Small intestine (tissue), 7 donors: ENCODE measurements around the gene TSG101. TPM values are rescaled to one million over a fixed set of nuclear protein-coding genes. Genes with fewer than 3 reads are reported as not detected.
A peak's percentile ranks its signal among the peaks of the same experiment; 100 is the strongest.

Experiments
- DNase-seq, 2 donors: peaks; one replicate each; pipeline versions ENCODE4 v3.0.0 to v3.0.0-alpha.2; 2013
- FAIRE-seq: peaks from 2 replicates; lab custom pipeline; 2012; peaks lifted over from hg19 to GRCh38; lab: Jason Lieb, UNC
- H3K27ac ChIP-seq, 3 donors: one replicate each; pipeline ENCODE4 v1.5.1; 2013; ENCODE audit warnings: low read length in 2 of 3, mild to moderate bottlenecking in 2 of 3, control low read depth in 1 of 3, inconsistent platforms in 1 of 3, low read depth in 1 of 3, moderate library complexity in 1 of 3
- H3K27me3 ChIP-seq, 3 donors: one replicate each; pipeline ENCODE4 v1.6.1; 2013; ENCODE audit warnings: low read length in 3 of 3, inconsistent platforms in 1 of 3; ENCODE audit not compliant: control insufficient read depth in 3 of 3, insufficient read depth in 3 of 3
- H3K36me3 ChIP-seq, 3 donors: one replicate each; pipeline ENCODE4 v1.6.1; 2013; ENCODE audit warnings: low read length in 3 of 3, inconsistent platforms in 1 of 3, low read depth in 1 of 3, mild to moderate bottlenecking in 1 of 3, moderate library complexity in 1 of 3; ENCODE audit not compliant: control insufficient read depth in 3 of 3, insufficient read depth in 2 of 3
- H3K4me1 ChIP-seq, 3 donors: one replicate each; pipeline ENCODE4 v1.6.1; 2013; ENCODE audit warnings: low read length in 2 of 3, inconsistent platforms in 1 of 3, low read depth in 1 of 3, mild to moderate bottlenecking in 1 of 3, moderate library complexity in 1 of 3; ENCODE audit not compliant: control insufficient read depth in 3 of 3, insufficient read depth in 2 of 3
- H3K4me3 ChIP-seq, 3 donors: one replicate each; pipeline ENCODE4 v1.5.1; 2013; ENCODE audit warnings: low read length in 3 of 3, control low read depth in 1 of 3, inconsistent platforms in 1 of 3, low read depth in 1 of 3, mild to moderate bottlenecking in 1 of 3, moderate library complexity in 1 of 3
- H3K9me3 ChIP-seq, 2 donors: one replicate each; pipeline ENCODE4 v1.6.1; 2013; ENCODE audit warnings: low read depth in 1 of 2, low read length in 1 of 2; ENCODE audit not compliant: control insufficient read depth in 2 of 2, insufficient read depth in 1 of 2
- WGBS, 3 donors: extraction: QIAGEN DNeasy Blood & Tissue Kit; methylation state at CpG; one replicate each; pipeline ENCODE4 v1.1.7; 2013; 5-methylcytosine and 5-hydroxymethylcytosine counted together
- polyA plus RNA-seq, 4 donors: library from polyadenylated mRNA; stranded (reverse) in 3 of 4; unstranded in 1 of 4; fragments of 200-250 nt in 3 of 4; fragments of 120-200 nt in 1 of 4; gene quantifications; one replicate each; pipeline versions ENCODE4 v1.2.1 to v1.2.3, GENCODE V29; 2013
- donor health status: healthy with polysubstance abuse.
- donor health status: control.
- donor health status: control.
- donor health status: Bipolar disorder and iron deficiency.
- donor health status: healthy.

Gene TSG101
- polyA plus RNA-seq, 4 donors, result 52.6 to 80.5 (median 75.6) TPM

DNA sequence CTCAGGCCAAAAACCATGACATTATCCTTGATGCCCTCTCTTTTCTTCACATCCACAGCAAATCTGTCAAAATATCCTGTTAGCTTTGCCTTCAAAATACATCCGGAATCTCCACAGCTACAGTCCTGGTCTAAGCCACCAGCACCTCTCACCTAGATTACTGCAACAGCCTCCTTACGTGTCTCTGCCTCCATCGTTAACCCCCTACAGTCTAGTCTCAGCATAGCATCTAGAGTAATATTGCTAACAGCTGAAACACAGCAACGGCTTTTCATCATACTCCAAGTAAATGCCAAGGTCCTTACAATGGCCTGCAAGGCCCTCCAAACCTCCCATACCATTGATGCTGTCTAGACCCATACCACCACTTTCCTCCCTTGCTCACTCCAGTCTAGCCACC lies 4.4 kb downstream of the TSG101 start:
- 60 to 75% (median 65%) methylated on average over 4 of the region's 4 CpGs for WGBS, 3 donors
- H3K4me3 ChIP-seq, result no peak overlapping the region
- no peak overlapping the region for H3K27ac ChIP-seq
- no peaks in the 10 kb centered on the region for H3K9me3 ChIP-seq
- FAIRE-seq (no peak), DNase-seq (peak; percentile 4 to 28)
- H3K36me3 ChIP-seq, result peaks cover 0 to 14% (median 5%) of the 10 kb centered on the region in 3 donors
- H3K4me1 ChIP-seq, result peaks cover 4 to 6% (median 5%) of the 10 kb centered on the region in 3 donors
- H3K27me3 ChIP-seq, result no peaks in the 10 kb centered on the region

DNA sequence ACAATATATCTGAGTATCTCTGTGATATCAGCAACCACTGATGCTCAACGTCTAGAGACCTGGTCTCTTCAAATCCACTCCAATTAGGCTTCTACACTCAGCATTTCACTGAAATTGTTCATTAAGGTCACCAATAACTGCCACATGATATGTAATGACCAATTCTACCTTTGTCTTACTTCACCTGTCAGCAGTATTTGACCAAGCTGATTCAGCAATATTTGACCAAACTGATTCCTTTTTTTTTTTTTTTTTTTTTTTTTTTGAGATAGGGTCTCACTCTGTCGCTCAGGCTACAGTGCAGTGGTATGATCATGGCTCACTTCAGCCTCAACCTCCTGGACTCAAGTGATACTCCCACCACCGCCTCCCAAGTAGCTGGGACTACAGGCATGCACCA lies 5.6 kb downstream of the TSG101 start:
- FAIRE-seq, result no peak

GRCh38 chr11:18502352-18502751 lies 24.4 kb downstream of the TSG101 start:
- H3K27me3 ChIP-seq, result no peaks in the 10 kb centered on the region
- peaks cover 8 to 25% (median 22%) of the 10 kb centered on the region in 3 donors for H3K36me3 ChIP-seq
- H3K27ac ChIP-seq, result no peak overlapping the region
- FAIRE-seq (no peak), DNase-seq (no peak)
- no peak overlapping the region for H3K4me3 ChIP-seq
- peaks cover 0 to 2% (median 0%) of the 10 kb centered on the region in 3 donors for H3K4me1 ChIP-seq
- no peaks in the 10 kb centered on the region for H3K9me3 ChIP-seq

More for the DNA sequence above, 5.6 kb downstream of the TSG101 start:
- WGBS, 3 donors, result 69 to 95% (median 82%) methylated on average over 3 of the region's 3 CpGs
- H3K36me3 ChIP-seq, result peaks cover 0 to 22% (median 8%) of the 10 kb centered on the region in 3 donors
- no peak for DNase-seq
- no peaks in the 10 kb centered on the region for H3K9me3 ChIP-seq
- peaks cover 4 to 6% (median 5%) of the 10 kb centered on the region in 3 donors for H3K4me1 ChIP-seq
- no peak overlapping the region for H3K4me3 ChIP-seq
- no peaks in the 10 kb centered on the region for H3K27me3 ChIP-seq
- no peak overlapping the region for H3K27ac ChIP-seq

- Histone ChIP-seq H3K27ac (no peak overlapping the region), H3K4me1 (peaks cover 0 to 3% (median 2%) of the 10 kb centered on the region in 3 donors), H3K9me3 (no peaks in the 10 kb centered on the region), H3K36me3 (peaks cover 8 to 27% (median 22%) of the 10 kb centered on the region in 3 donors), H3K4me3 (no peak overlapping the region), H3K27me3 (no peaks in the 10 kb centered on the region)
- 96 to 100% (median 99%) methylated on average over 1 of the region's 1 CpG for WGBS, 3 donors
- FAIRE-seq (no peak), DNase-seq (no peak)
These were observed 25.1 kb downstream of the TSG101 start for GRCh38 chr11:18501629-18502028.

DNA sequence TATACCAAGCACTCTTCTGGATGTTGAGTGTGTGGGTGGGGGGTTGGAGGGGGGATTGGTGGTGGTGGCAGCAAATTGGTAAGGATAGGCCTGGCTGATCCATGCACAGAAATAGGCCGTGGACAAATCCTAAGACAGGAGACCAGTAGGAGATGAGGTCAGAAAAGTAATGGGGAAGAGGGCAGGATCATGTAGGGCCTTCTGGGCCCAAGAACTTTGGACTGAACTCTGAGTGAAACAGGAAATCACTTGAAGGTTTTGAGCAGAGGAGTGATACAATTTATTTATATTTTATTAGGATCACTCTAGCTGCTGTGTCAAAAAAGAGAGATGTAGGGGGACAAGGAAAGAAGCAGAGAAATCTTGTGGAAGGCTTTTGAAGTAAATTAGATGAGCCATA lies 28.7 kb downstream of the TSG101 start:
- no peaks in the 10 kb centered on the region for H3K9me3 ChIP-seq
- 82 to 91% (median 83%) methylated on average over 1 of the region's 1 CpG for WGBS, 3 donors

DNA sequence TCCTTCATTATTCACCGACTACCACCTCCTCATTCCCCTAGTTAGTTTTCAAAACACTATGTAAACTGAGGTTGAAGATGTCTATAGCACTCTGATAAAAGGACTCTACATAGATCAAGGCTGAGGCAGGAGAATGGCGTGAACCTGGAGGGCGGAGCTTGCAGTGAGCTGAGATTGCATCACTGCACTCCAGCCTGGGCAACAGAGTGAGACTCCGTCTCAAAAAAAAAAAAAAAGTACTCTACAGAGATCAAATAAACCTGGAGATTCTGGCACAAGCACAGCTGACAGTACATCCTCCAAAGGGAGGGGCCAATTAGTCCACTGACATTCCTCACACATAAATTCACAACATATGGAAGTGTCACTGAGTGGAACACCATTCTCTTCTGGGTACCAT lies 31.0 kb downstream of the TSG101 start:
- peaks cover 3 to 17% (median 9%) of the 10 kb centered on the region in 3 donors for H3K36me3 ChIP-seq
- no peak overlapping the region for H3K27ac ChIP-seq
- H3K27me3 ChIP-seq, result no peaks in the 10 kb centered on the region
- H3K9me3 ChIP-seq, result no peaks in the 10 kb centered on the region
- DNase-seq (peak in 1 of 2 donors; percentile 38), FAIRE-seq (no peak)
- WGBS, 3 donors, result 69 to 82% (median 74%) methylated on average over 4 of the region's 4 CpGs
- no peak overlapping the region for H3K4me3 ChIP-seq
- peaks cover 0 to 28% (median 4%) of the 10 kb centered on the region in 3 donors for H3K4me1 ChIP-seq

More for the DNA sequence above, 28.7 kb downstream of the TSG101 start:
- Histone ChIP-seq H3K27ac (peak overlapping the region in 2 of 3 donors; percentile 8 to 32), H3K4me3 (no peak overlapping the region), H3K4me1 (peaks cover 0 to 15% (median 2%) of the 10 kb centered on the region in 3 donors), H3K36me3 (peaks cover 5 to 19% (median 18%) of the 10 kb centered on the region in 3 donors), H3K27me3 (no peaks in the 10 kb centered on the region)
- no peak for FAIRE-seq
- peak in 1 of 2 donors; percentile 63 for DNase-seq

DNA sequence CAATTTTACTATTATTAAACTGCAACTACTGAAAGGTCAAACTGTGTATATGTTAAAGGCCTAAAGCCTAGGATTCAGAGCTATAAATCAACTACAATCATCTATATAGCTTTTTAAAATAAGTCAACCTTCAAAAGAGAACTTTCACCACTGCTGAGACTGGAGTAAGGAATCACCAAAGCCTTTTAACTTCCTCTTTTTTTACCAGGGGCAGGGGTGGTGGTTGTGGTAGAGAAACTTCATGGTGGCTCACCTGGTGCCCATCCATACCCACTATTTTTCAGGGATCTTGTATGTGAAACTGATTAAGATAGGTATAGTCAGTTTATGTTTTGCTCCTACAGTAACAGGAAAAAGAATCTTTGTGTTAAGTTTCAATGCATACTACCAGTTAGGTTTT lies 31.5 kb downstream of the TSG101 start:
- FAIRE-seq (no peak), DNase-seq (no peak)
- H3K4me3 ChIP-seq, result no peak overlapping the region
- no peaks in the 10 kb centered on the region for H3K27me3 ChIP-seq
- H3K36me3 ChIP-seq, result peaks cover 3 to 16% (median 9%) of the 10 kb centered on the region in 3 donors
- H3K4me1 ChIP-seq, result peaks cover 0 to 28% (median 4%) of the 10 kb centered on the region in 3 donors
- H3K27ac ChIP-seq, result no peak overlapping the region
- H3K9me3 ChIP-seq, result no peaks in the 10 kb centered on the region

DNA sequence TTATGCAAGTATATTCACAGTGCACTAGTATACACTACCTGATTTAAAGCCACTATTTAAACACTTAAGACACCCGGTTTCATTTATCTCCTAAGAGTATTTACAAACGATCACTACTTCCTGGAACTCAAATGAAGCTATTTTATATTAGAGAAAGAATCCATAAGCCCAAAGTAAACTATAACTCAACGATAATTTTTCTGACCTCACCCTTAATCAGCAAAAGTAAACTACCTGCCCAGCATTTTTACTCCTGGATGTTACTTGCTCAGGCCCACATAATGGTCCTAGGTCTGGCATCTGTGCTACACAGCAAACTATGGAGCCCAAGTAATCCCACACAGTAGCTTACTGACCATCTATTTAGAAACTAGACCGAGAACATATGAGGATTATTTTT lies 33.4 kb downstream of the TSG101 start:
- peak; percentile 28 to 39 for DNase-seq
- Histone ChIP-seq H3K27ac (peak overlapping the region in 2 of 3 donors; percentile 49 to 85), H3K27me3 (no peaks in the 10 kb centered on the region), H3K4me1 (peaks cover 2 to 28% (median 5%) of the 10 kb centered on the region in 3 donors), H3K36me3 (peaks cover 5 to 12% (median 7%) of the 10 kb centered on the region in 3 donors), H3K9me3 (no peaks in the 10 kb centered on the region), H3K4me3 (no peak overlapping the region)
- no peak for FAIRE-seq
- 33 to 62% (median 47%) methylated on average over 4 of the region's 4 CpGs for WGBS, 3 donors

DNA sequence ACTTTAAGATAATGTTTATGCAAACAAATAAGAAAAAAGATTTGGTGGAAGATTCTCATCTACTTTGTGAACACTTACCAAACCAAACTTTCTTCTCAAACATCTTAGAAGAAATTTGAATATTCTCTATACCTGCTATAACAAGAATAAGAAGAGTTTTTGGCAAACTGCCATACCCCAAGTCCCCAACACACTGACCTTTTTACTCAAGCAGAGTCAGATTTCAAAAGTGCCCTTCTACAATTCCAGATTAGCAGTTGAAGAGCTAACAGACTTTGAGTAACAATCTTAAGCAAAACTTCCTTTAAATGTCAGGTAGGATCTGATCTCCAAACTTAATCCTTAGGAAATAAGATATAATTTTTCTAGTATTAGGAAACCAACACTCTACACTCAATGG lies 33.9 kb downstream of the TSG101 start:
- peaks cover 4 to 10% (median 6%) of the 10 kb centered on the region in 3 donors for H3K36me3 ChIP-seq
- H3K27ac ChIP-seq, result peak overlapping the region in 1 of 3 donors; percentile 85
- no peaks in the 10 kb centered on the region for H3K9me3 ChIP-seq
- peaks cover 2 to 28% (median 5%) of the 10 kb centered on the region in 3 donors for H3K4me1 ChIP-seq
- H3K4me3 ChIP-seq, result no peak overlapping the region
- DNase-seq (peak in 1 of 2 donors; percentile 24), FAIRE-seq (no peak)
- H3K27me3 ChIP-seq, result no peaks in the 10 kb centered on the region
